RWPE1 (cell line): ENCODE results near the gene GNAS-AS1.
A peak's percentile ranks its signal among the peaks of the same experiment; 100 is the strongest.

Experiments
- CTCF ChIA-PET: fragments of 350-600 bp; sonication (Branson Sonifier 250); formaldehyde crosslinking; extraction: SDS; loops from one replicate; lab custom pipeline; 2021; lab: Yijun Ruan, JAX
- POLR2A ChIA-PET: fragments of 400-600 bp; formaldehyde crosslinking; extraction: SDS; loops from one replicate; lab custom pipeline; 2020; ENCODE audit warnings: antibody characterized with exemption; ENCODE audit not compliant: low non-redundant PET; lab: Yijun Ruan, JAX
- DNase-seq: peaks from one replicate; pipeline ENCODE4 v3.0.0; 2012; ENCODE audit warnings: low spot score
- H3K27ac ChIP-seq: fragments of 450-650 bp; 2 replicates; pipeline ENCODE4 v1.5.1; 2017
- CTCF ChIP-seq: fragments of 450-650 bp; conservative IDR thresholded peaks from 2 replicates; pipeline ENCODE4 v1.5.1; 2017; ENCODE audit warnings: low read depth, mild to moderate bottlenecking

The GNAS-AS1 gene

GRCh38 chr20:58868795-58869194 lies 18.1 kb upstream of the GNAS-AS1 start:
- DNase-seq: peak; percentile 57
- ChIA-PET CTCF (interaction anchor here (1.0 to 2.0 kb wide), 4 partner anchors 163 to 601 kb away, joined by 3 to 22 read pairs (median 10); partner anchors contain the start of gene ATP5F1E), POLR2A (no interaction called here)
- H3K27ac ChIP-seq: no peak overlapping the region
- peak; percentile 71 for TF ChIP-seq CTCF

DNA sequence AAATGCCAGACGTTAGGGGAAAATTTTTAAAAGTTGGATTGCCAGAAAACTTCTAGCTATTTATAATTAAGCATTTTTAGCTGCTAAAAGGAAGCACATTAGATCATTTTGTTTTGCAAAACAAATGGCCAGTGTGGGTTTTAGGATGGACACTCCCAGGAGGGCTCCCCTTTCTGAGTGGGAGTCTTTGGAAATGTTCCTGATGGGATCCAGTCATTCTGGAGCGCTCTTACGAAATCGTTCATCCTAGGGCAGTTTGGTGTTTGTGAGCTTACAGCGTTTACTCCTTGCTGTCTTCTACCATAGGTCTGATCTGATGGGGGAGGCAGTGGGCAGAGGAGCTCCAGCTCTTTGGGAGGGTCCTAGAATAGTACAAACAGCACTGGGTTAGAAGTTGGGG lies 16.5 kb upstream of the GNAS-AS1 start:
- H3K27ac ChIP-seq: no peak overlapping the region
- no peak for TF ChIP-seq CTCF
- ChIA-PET CTCF (interaction anchor here (0.9 to 1.9 kb wide), 6 partner anchors 15 to 629 kb away, joined by 3 to 15 read pairs (median 4); partner anchors contain the start of gene GNAS), POLR2A (interaction anchor here (0.7 kb wide), 1 partner anchor 8 kb away, joined by 3 read pairs; no protein-coding TSS in a partner anchor)
- no peak for DNase-seq

DNA sequence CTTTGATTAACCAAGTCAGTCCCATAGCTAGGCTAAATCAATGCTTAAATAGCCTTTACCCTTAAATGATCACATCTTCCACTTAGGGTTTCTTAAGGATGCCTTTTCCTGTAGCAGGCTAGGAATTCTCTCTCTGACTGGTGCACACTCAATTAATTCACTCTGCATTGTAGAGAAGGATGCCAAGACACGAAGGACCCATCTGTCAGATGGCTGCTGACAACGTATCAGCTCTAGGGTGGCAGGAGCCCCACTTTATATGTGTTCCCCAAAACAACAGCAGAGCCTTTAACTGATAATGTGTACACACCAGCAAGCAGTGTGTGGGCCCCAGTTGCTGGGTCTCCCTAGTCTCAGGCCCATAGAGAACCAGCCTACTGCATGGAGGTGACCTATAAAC lies 15.1 kb upstream of the GNAS-AS1 start:
- no peak overlapping the region for H3K27ac ChIP-seq
- TF ChIP-seq CTCF: no peak
- no peak for DNase-seq
- ChIA-PET POLR2A (no interaction called here), CTCF (interaction anchor here (0.6 to 2.6 kb wide), 5 partner anchors 15 to 590 kb away, joined by 3 to 11 read pairs (median 3); no protein-coding TSS in a partner anchor)

- CTCF ChIA-PET: interaction anchor here (0.5 to 2.6 kb wide), 13 partner anchors 22 to 1259 kb away, joined by 3 to 11 read pairs (median 4); no protein-coding TSS in a partner anchor
- peak; percentile 53 for TF ChIP-seq CTCF
- POLR2A ChIA-PET: no interaction called here
- no peak for DNase-seq
- no peak overlapping the region for H3K27ac ChIP-seq
Observed at GRCh38 chr20:58864346-58864745, 13.6 kb upstream of the GNAS-AS1 start.

GRCh38 chr20:58863044-58863790 lies 12.5 kb upstream of the GNAS-AS1 start:
- TF ChIP-seq CTCF: no peak
- H3K27ac ChIP-seq: no peak overlapping the region
- ChIA-PET POLR2A (no interaction called here), CTCF (interaction anchor here (0.6 to 2.6 kb wide), 6 partner anchors 79 to 633 kb away, joined by 3 to 11 read pairs (median 3); no protein-coding TSS in a partner anchor)
- no peak for DNase-seq

GRCh38 chr20:58855506-58856389 lies 5.0 kb upstream of the GNAS-AS1 start:
- POLR2A ChIA-PET: no interaction called here
- peak; percentile 75 for DNase-seq
- CTCF ChIA-PET: interaction anchor here (0.5 to 0.6 kb wide), 2 partner anchors 28 to 150 kb away, joined by 3 to 4 read pairs; no protein-coding TSS in a partner anchor
- TF ChIP-seq CTCF: no peak
- no peak overlapping the region for H3K27ac ChIP-seq
